COR-L47 (cell line): ENCODE data around the gene TPRA1.
"Not testable (repeated sequence)": the region's sequence is repeated elsewhere in the genome, so short reads cannot be mapped to it uniquely, and the experiment has no call there.

Experiments used
- DNase-seq: peaks from one replicate; lab custom pipeline; 2025; lab: John Stamatoyannopoulos, UW

TPRA1 gene

GRCh38 chr3:127616836-127617605 lies 26.5 kb upstream of the TPRA1 start:
- no peak for DNase-seq

- no peak for DNase-seq
These were observed 25.2 kb upstream of the TPRA1 start for GRCh38 chr3:127615631-127616305.

GRCh38 chr3:127614928-127615589 lies 24.5 kb upstream of the TPRA1 start:
- DNase-seq = no peak

GRCh38 chr3:127613406-127613805 lies 22.9 kb upstream of the TPRA1 start:
- no peak for DNase-seq

- no peak for DNase-seq
These were observed 22.4 kb upstream of the TPRA1 start for GRCh38 chr3:127612966-127613365.

- no peak for DNase-seq
These were observed 20.7 kb upstream of the TPRA1 start for GRCh38 chr3:127611251-127611650.

GRCh38 chr3:127610105-127610504 lies 19.6 kb upstream of the TPRA1 start:
- DNase-seq = no peak

- no peak for DNase-seq
These were observed 17.8 kb upstream of the TPRA1 start for GRCh38 chr3:127608362-127608718.

- no peak for DNase-seq
These were observed 17.3 kb upstream of the TPRA1 start for GRCh38 chr3:127607675-127608361.

- no peak for DNase-seq
These were observed 16.6 kb upstream of the TPRA1 start for GRCh38 chr3:127606981-127607595.

GRCh38 chr3:127606086-127606805 lies 15.7 kb upstream of the TPRA1 start:
- no peak for DNase-seq

- not testable (repeated sequence) for DNase-seq
These were observed 15.0 kb upstream of the TPRA1 start for GRCh38 chr3:127605547-127605946.

- no peak for DNase-seq
These were observed 14.1 kb upstream of the TPRA1 start for GRCh38 chr3:127604546-127605165.

GRCh38 chr3:127604035-127604434 lies 13.5 kb upstream of the TPRA1 start:
- DNase-seq = no peak

- no peak for DNase-seq
These were observed 10.4 kb upstream of the TPRA1 start for GRCh38 chr3:127600749-127601456.

GRCh38 chr3:127598841-127599570 lies 8.5 kb upstream of the TPRA1 start:
- no peak for DNase-seq

- DNase-seq = no peak
These were observed 6.7 kb upstream of the TPRA1 start for GRCh38 chr3:127597020-127597771.

GRCh38 chr3:127595303-127595702 lies 4.8 kb upstream of the TPRA1 start:
- DNase-seq = no peak

GRCh38 chr3:127593178-127593577 lies 2.6 kb upstream of the TPRA1 start:
- DNase-seq = no peak
